ENCODE data around the gene PCSK6.

- TF ChIP-seq CTCF (IDR thresholded peaks at IDR 0.05; ENCODE audit: borderline replicate concordance, extremely low read depth, low read length, poor library complexity, severe bottlenecking): no peak
- TF ChIP-seq EZH2 (IDR thresholded peaks at IDR 0.05; ENCODE audit: borderline replicate concordance, low read depth, low read length, severe bottlenecking): no peak
Measured at GRCh38 chr15:101454365-101454764, 35.1 kb downstream of the PCSK6 start.
